ENCODE data around the gene MAN2A2.

DNA sequence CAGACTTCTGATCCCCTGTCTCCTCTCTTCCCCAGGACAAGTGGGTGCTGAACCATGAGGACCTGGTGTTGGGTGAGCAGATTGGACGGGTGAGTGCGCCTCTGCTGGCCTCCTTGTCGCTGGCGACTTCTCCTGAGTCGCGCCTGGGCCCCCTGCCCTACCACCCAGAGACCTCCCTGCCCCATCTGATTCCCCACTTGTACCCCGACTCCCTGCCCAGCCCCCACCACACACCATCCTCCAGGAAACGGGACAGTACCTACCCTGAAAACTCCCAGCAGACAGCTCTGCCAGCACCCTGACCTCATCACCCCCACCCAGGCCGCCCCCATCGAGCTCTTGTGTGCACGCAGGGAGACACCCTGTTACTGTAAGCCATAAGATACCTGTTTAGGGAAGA is 11.1 kb upstream of the MAN2A2 start:
- TF ChIP-seq, protein P1, sequence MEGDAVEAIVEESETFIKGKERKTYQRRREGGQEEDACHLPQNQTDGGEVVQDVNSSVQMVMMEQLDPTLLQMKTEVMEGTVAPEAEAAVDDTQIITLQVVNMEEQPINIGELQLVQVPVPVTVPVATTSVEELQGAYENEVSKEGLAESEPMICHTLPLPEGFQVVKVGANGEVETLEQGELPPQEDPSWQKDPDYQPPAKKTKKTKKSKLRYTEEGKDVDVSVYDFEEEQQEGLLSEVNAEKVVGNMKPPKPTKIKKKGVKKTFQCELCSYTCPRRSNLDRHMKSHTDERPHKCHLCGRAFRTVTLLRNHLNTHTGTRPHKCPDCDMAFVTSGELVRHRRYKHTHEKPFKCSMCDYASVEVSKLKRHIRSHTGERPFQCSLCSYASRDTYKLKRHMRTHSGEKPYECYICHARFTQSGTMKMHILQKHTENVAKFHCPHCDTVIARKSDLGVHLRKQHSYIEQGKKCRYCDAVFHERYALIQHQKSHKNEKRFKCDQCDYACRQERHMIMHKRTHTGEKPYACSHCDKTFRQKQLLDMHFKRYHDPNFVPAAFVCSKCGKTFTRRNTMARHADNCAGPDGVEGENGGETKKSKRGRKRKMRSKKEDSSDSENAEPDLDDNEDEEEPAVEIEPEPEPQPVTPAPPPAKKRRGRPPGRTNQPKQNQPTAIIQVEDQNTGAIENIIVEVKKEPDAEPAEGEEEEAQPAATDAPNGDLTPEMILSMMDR (IDR thresholded peaks at IDR 0.05), result no peak
- TF ChIP-seq POLR2A (IDR thresholded peaks at IDR 0.05), result no peak
- no peak for TF ChIP-seq EP300 (IDR thresholded peaks at IDR 0.05)
- no peak for TF ChIP-seq POLR2AphosphoS5 (IDR thresholded peaks at IDR 0.05)
